H9 (cell line): ENCODE data around the gene MBNL1. TPM values are rescaled to one million over a fixed set of nuclear protein-coding genes. Genes with fewer than 3 reads are reported as not detected.

Experiments
- DNase-seq: peaks from one replicate; pipeline ENCODE4 v3.0.0-alpha.2; 2017
- H2AFZ ChIP-seq: one replicate; pipeline ENCODE4 v1.6.1; 2013; ENCODE audit warnings: mild to moderate bottlenecking, low read length, control low read depth, moderate library complexity
- H2AK5ac ChIP-seq: 2 replicates; pipeline ENCODE4 v1.6.1; 2013; ENCODE audit warnings: low read length, control low read depth, mixed read lengths; ENCODE audit not compliant: insufficient read length
- H2BK120ac ChIP-seq: one replicate; pipeline ENCODE4 v1.6.1; 2013; ENCODE audit warnings: low read depth, mild to moderate bottlenecking, low read length, control low read depth, inconsistent platforms; ENCODE audit not compliant: poor library complexity, severe bottlenecking
- H2BK12ac ChIP-seq: 2 replicates; pipeline ENCODE4 v1.6.1; 2013; ENCODE audit warnings: low read length, control low read depth, mixed read lengths, low read depth; ENCODE audit not compliant: insufficient read length
- H2BK15ac ChIP-seq: 2 replicates; pipeline ENCODE4 v1.6.1; 2013; ENCODE audit warnings: low read depth, low read length, control low read depth
- H2BK20ac ChIP-seq: one replicate; pipeline ENCODE4 v1.6.1; 2013; ENCODE audit warnings: low read depth, mild to moderate bottlenecking, low read length, control low read depth, inconsistent platforms; ENCODE audit not compliant: poor library complexity, severe bottlenecking
- H2BK5ac ChIP-seq: 2 replicates; pipeline ENCODE4 v1.6.1; 2013; ENCODE audit warnings: low read length, control low read depth, mixed read lengths; ENCODE audit not compliant: insufficient read length
- H3K14ac ChIP-seq: 2 replicates; pipeline ENCODE4 v1.6.1; 2013; ENCODE audit warnings: low read length, control low read depth; ENCODE audit not compliant: insufficient read depth
- H3K18ac ChIP-seq: 2 replicates; pipeline ENCODE4 v1.6.1; 2013; ENCODE audit warnings: low read depth, mild to moderate bottlenecking, mixed read lengths, low read length, control low read depth; ENCODE audit not compliant: insufficient read length
- H3K23ac ChIP-seq: 2 replicates; pipeline ENCODE4 v1.6.1; 2013; ENCODE audit warnings: low read length, control low read depth, mixed read lengths, low read depth; ENCODE audit not compliant: insufficient read length
- H3K23me2 ChIP-seq: 2 replicates; pipeline ENCODE4 v1.6.1; 2013; ENCODE audit warnings: low read depth, mild to moderate bottlenecking, mixed read lengths, low read length, control low read depth; ENCODE audit not compliant: insufficient read length, poor library complexity, severe bottlenecking
- H3K27ac ChIP-seq: 2 replicates; pipeline ENCODE4 v1.5.1; 2013; ENCODE audit warnings: low read length, control low read depth, mixed read lengths, low read depth; ENCODE audit not compliant: insufficient read length
- H3K27me3 ChIP-seq: 2 replicates; pipeline ENCODE4 v1.6.1; 2013; ENCODE audit warnings: low read length, control low read depth, inconsistent platforms; ENCODE audit not compliant: insufficient read depth
- H3K4ac ChIP-seq: 2 replicates; pipeline ENCODE4 v1.6.1; 2013; ENCODE audit warnings: low read depth, mild to moderate bottlenecking, control low read depth, inconsistent platforms, low read length, moderate library complexity
- H3K4me1 ChIP-seq: 2 replicates; pipeline ENCODE4 v1.6.1; 2013; ENCODE audit warnings: low read length, control low read depth, inconsistent platforms; ENCODE audit not compliant: insufficient read depth
- H3K4me2 ChIP-seq: 2 replicates; pipeline ENCODE4 v1.6.1; 2013; ENCODE audit warnings: low read length, control low read depth, mixed read lengths; ENCODE audit not compliant: insufficient read length, insufficient read depth
- H3K56ac ChIP-seq: 2 replicates; pipeline ENCODE4 v1.6.1; 2013; ENCODE audit warnings: low read depth, mild to moderate bottlenecking, mixed read lengths, low read length, control low read depth; ENCODE audit not compliant: insufficient read length
- H3K79me1 ChIP-seq: 2 replicates; pipeline ENCODE4 v1.6.1; 2013; ENCODE audit warnings: low read depth, mild to moderate bottlenecking, moderate library complexity, low read length, control low read depth, inconsistent platforms; ENCODE audit not compliant: insufficient read depth, poor library complexity, severe bottlenecking
- H3K79me2 ChIP-seq: 2 replicates; pipeline ENCODE4 v1.6.1; 2013; ENCODE audit warnings: low read length, control low read depth, inconsistent platforms; ENCODE audit not compliant: insufficient read depth
- H3K9ac ChIP-seq: 2 replicates; pipeline ENCODE4 v1.6.1; 2013; ENCODE audit warnings: low read length, control low read depth, mixed read lengths; ENCODE audit not compliant: insufficient read length; ENCODE audit errors: extremely low read depth
- H3K9me3 ChIP-seq: one replicate; pipeline ENCODE4 v1.6.1; 2013; ENCODE audit warnings: low read depth, low read length, inconsistent platforms; ENCODE audit not compliant: control insufficient read depth
- H3T11ph ChIP-seq: one replicate; pipeline ENCODE4 v1.6.1; 2013; ENCODE audit warnings: mild to moderate bottlenecking, low read length, control low read depth, inconsistent platforms
- H4K20me1 ChIP-seq: one replicate; pipeline ENCODE4 v1.6.1; 2013; ENCODE audit not compliant: control insufficient read depth, insufficient read length, insufficient read depth
- H4K5ac ChIP-seq: 2 replicates; pipeline ENCODE4 v1.6.1; 2013; ENCODE audit warnings: low read depth, mild to moderate bottlenecking, mixed read lengths, low read length, control low read depth; ENCODE audit not compliant: insufficient read length
- H4K8ac ChIP-seq: replicated peaks from 2 replicates; pipeline ENCODE4 v1.6.1; 2013; ENCODE audit warnings: low read length, control low read depth, mixed read lengths, low read depth; ENCODE audit not compliant: insufficient read length
- H4K91ac ChIP-seq: 2 replicates; pipeline ENCODE4 v1.6.1; 2013; ENCODE audit warnings: low read depth, mild to moderate bottlenecking, moderate library complexity, mixed read lengths, low read length, control low read depth; ENCODE audit not compliant: insufficient read length
- H3K27ac Mint-ChIP-seq, 3 experiments: 2 replicates in 2 of 3; 3 replicates in 1 of 3; pipeline ENCODE4 v1.8.0; 2020 to 2021; ENCODE audit warnings: mixed read lengths in 3 of 3, mild to moderate bottlenecking in 1 of 3, moderate library complexity in 1 of 3
- H3K27me3 Mint-ChIP-seq: 2 replicates; pipeline ENCODE4 v1.8.0; 2021; ENCODE audit warnings: low read depth, mild to moderate bottlenecking, moderate library complexity, mixed read lengths
- H3K36me3 Mint-ChIP-seq, 3 experiments: 2 replicates in 2 of 3; 3 replicates in 1 of 3; pipeline ENCODE4 v1.8.0; 2020 to 2021; ENCODE audit warnings: low read depth in 3 of 3, mixed read lengths in 3 of 3; ENCODE audit not compliant: insufficient read depth in 1 of 3
- H3K4me1 Mint-ChIP-seq, 2 experiments: 2 replicates each; pipeline ENCODE4 v1.8.0; 2020; ENCODE audit warnings: mixed read lengths in 2 of 2
- H3K4me3 Mint-ChIP-seq, 2 experiments: 2 replicates in 1 of 2; 3 replicates in 1 of 2; pipeline ENCODE4 v1.8.0; 2020 to 2021; ENCODE audit warnings: mild to moderate bottlenecking in 2 of 2, mixed read lengths in 2 of 2, moderate library complexity in 1 of 2
- H3K9me3 Mint-ChIP-seq, 2 experiments: 2 replicates in 1 of 2; 3 replicates in 1 of 2; pipeline ENCODE4 v1.8.0; 2020; ENCODE audit warnings: mild to moderate bottlenecking in 2 of 2, mixed read lengths in 2 of 2, moderate library complexity in 1 of 2
- CTCF ChIP-seq: fragments of 200-600 bp; sonication (generic); conservative IDR thresholded peaks from 3 replicates; pipeline ENCODE4 v1.8.0; 2021; ENCODE audit warnings: antibody characterized with exemption, mild to moderate bottlenecking
- WGBS: extraction: QIAGEN DNeasy Blood & Tissue Kit; methylation state at CpG from one replicate; pipeline ENCODE4 v1.1.7; 2013; ENCODE audit warnings: missing lambda C conversion rate, low lambda C conversion rate, mixed read lengths; ENCODE audit not compliant: insufficient read length; ENCODE audit errors: extremely low coverage; 5-methylcytosine and 5-hydroxymethylcytosine counted together
- total RNA-seq: library from RNA; stranded (reverse); gene quantifications from 2 replicates; pipeline ENCODE4 v1.2.1, GENCODE V29; 2021

The MBNL1 gene
- total RNA-seq, 1 experiment from 2014 or later, result 14.9 TPM

DNA sequence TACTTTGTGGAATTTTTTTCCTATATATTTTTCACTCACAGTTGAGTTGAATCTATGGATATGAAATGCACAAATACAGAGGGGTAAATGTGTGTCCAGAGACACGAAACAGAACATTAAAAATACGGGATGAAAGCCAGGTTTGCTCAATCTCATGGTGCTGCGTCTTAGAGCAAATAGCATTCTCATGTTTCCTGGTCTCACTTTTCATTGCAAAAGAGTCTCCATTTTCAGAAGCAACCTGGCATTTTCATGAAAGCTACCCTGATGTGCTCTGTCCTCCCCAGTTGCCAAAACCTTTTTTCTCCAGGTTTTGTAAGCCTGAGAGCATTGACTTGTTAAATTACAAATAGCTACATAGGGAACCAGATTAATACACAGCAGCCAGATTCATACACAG is 49.5 kb upstream of the MBNL1 start:
- no CpG with 5 or more reads among the region's 3 CpGs for WGBS
- no peak overlapping the region for H3K4me2 ChIP-seq
- Mint-ChIP-seq H3K27ac (no peak overlapping the region), H3K4me1 (no peaks in the 10 kb centered on the region), H3K9me3 (peaks cover 2 to 4% of the 10 kb centered on the region in 2 experiments; a peak in 3 of 5 replicates), H3K4me3 (no peak overlapping the region), H3K27me3 (no peaks in the 10 kb centered on the region), H3K36me3 (peaks cover 0 to 3% (median 0%) of the 10 kb centered on the region in 3 experiments; a peak in 1 of 7 replicates)
- no peak overlapping the region for H2BK15ac ChIP-seq
- no peaks in the 10 kb centered on the region for H4K20me1 ChIP-seq
- H2BK120ac ChIP-seq, result no peak overlapping the region
- no peak overlapping the region for H2AFZ ChIP-seq
- H3T11ph ChIP-seq, result no peak overlapping the region
- H4K91ac ChIP-seq, result no peak overlapping the region
- DNase-seq, result no peak
- H3K23me2 ChIP-seq, result no peaks in the 10 kb centered on the region
- H3K23ac ChIP-seq, result no peak overlapping the region
- no peak overlapping the region for H2AK5ac ChIP-seq
- no peak overlapping the region for H3K14ac ChIP-seq
- H3K18ac ChIP-seq, result no peak overlapping the region
- no peak overlapping the region for H3K27ac ChIP-seq
- no peaks in the 10 kb centered on the region for H3K27me3 ChIP-seq
- H2BK5ac ChIP-seq, result no peak overlapping the region
- H2BK20ac ChIP-seq, result no peak overlapping the region
- H3K79me2 ChIP-seq, result no peaks in the 10 kb centered on the region
- no peaks in the 10 kb centered on the region for H3K4me1 ChIP-seq
- TF ChIP-seq CTCF, result no peak
- no peak overlapping the region for H2BK12ac ChIP-seq
- H4K5ac ChIP-seq, result no peak overlapping the region
- H3K4ac ChIP-seq, result no peak overlapping the region
- H4K8ac ChIP-seq, result no peak overlapping the region
- no peaks in the 10 kb centered on the region for H3K9me3 ChIP-seq
- no peak overlapping the region for H3K9ac ChIP-seq
- H3K79me1 ChIP-seq, result no peaks in the 10 kb centered on the region
- H3K56ac ChIP-seq, result no peak overlapping the region
